Smooth muscle cell (in vitro differentiated cells): ENCODE data around the gene MRPS18A. TPM values are rescaled to one million over a fixed set of nuclear protein-coding genes. Genes with fewer than 3 reads are reported as not detected.

Experiments used
- DNase-seq: peaks from one replicate; lab custom pipeline; 2025; ENCODE audit not compliant: unreplicated experiment; lab: John Stamatoyannopoulos, UW
- H2AFZ ChIP-seq: fragments of 200-600 bp; sonication (generic); 2 replicates; pipeline ENCODE4 v1.6.0; 2016; ENCODE audit warnings: antibody characterized with exemption, low read depth, mild to moderate bottlenecking
- H3F3A ChIP-seq: fragments of 200-600 bp; sonication (generic); 2 replicates; pipeline ENCODE4 v1.6.0; 2017; ENCODE audit warnings: antibody characterized with exemption, low read depth
- H3K27ac ChIP-seq: fragments of 200-600 bp; sonication (generic); 2 replicates; pipeline ENCODE4 v1.5.1; 2016; ENCODE audit warnings: low read depth, mild to moderate bottlenecking
- H3K27me3 ChIP-seq: fragments of 200-600 bp; sonication (generic); 2 replicates; pipeline ENCODE4 v1.6.1; 2016; ENCODE audit warnings: low read depth, mild to moderate bottlenecking
- H3K36me3 ChIP-seq: fragments of 200-600 bp; sonication (generic); 2 replicates; pipeline ENCODE4 v1.5.1; 2016; ENCODE audit warnings: low read depth
- H3K4me1 ChIP-seq: fragments of 200-600 bp; sonication (generic); 2 replicates; pipeline ENCODE4 v1.5.1; 2016; ENCODE audit warnings: low read depth
- H3K4me2 ChIP-seq: fragments of 200-600 bp; sonication (generic); 2 replicates; pipeline ENCODE4 v1.6.0; 2016; ENCODE audit warnings: mild to moderate bottlenecking
- H3K4me3 ChIP-seq: fragments of 200-600 bp; sonication (generic); 2 replicates; pipeline ENCODE4 v1.5.1; 2016; ENCODE audit warnings: mild to moderate bottlenecking
- H3K79me2 ChIP-seq: fragments of 200-600 bp; sonication (generic); 2 replicates; pipeline ENCODE4 v1.6.0; 2016; ENCODE audit warnings: low read depth, mild to moderate bottlenecking
- H3K9ac ChIP-seq: fragments of 200-600 bp; sonication (generic); 2 replicates; pipeline ENCODE4 v1.6.0; 2016; ENCODE audit warnings: low read depth
- H3K9me3 ChIP-seq: fragments of 200-600 bp; sonication (generic); replicated peaks from 2 replicates; pipeline ENCODE4 v1.5.1; 2016; ENCODE audit warnings: low read depth
- H4K20me1 ChIP-seq: fragments of 200-600 bp; sonication (generic); 2 replicates; pipeline ENCODE4 v1.6.0; 2016; ENCODE audit warnings: low read depth
- CTCF ChIP-seq: fragments of 200-600 bp; sonication (generic); IDR thresholded peaks from 2 replicates; pipeline ENCODE4 v1.5.1; 2017; ENCODE audit warnings: borderline replicate concordance, mild to moderate bottlenecking, antibody characterized with exemption; ENCODE audit not compliant: insufficient read depth, poor library complexity, severe bottlenecking
- WGBS: methylation state at CpG from one replicate; pipeline ENCODE4 v1.1.7; 2016; ENCODE audit warnings: low lambda C conversion rate; 5-methylcytosine and 5-hydroxymethylcytosine counted together
- polyA plus RNA-seq: library from polyadenylated mRNA; unstranded; fragments of >200 nt; fragmentation: Nextera tagmentation; extraction: Ambion mirVana; gene quantifications from 2 replicates; pipeline ENCODE4 v1.2.1, GENCODE V29; 2016
- total RNA-seq: library from RNA; depleted of rRNA; stranded (reverse); fragments of >200 nt; gene quantifications from 2 replicates; pipeline ENCODE4 v1.2.3, GENCODE V29; 2014

Gene MRPS18A
- total and polyA plus RNA-seq, 2 experiments from 2014 or later, result 40.4 to 59.9 TPM

GRCh38 chr6:43677759-43678158 lies 9.8 kb downstream of the MRPS18A start:
- DNase-seq, result no peak
- Histone ChIP-seq H2AFZ (no peak overlapping the region), H3K4me2 (no peak overlapping the region), H3K36me3 (peaks cover 10% of the 10 kb centered on the region), H3K27me3 (no peaks in the 10 kb centered on the region), H3K27ac (no peak overlapping the region), H3K9me3 (no peaks in the 10 kb centered on the region), H3K79me2 (peaks cover 16% of the 10 kb centered on the region), H3K4me3 (no peak overlapping the region), H3F3A (no peaks in the 10 kb centered on the region), H4K20me1 (peaks cover 43% of the 10 kb centered on the region), H3K4me1 (no peaks in the 10 kb centered on the region), H3K9ac (no peak overlapping the region)
- no peak for TF ChIP-seq CTCF
- WGBS, result 95% methylated on average over 7 of the region's 7 CpGs

- no peaks in the 10 kb centered on the region for H3K27me3 ChIP-seq
- peaks cover 10% of the 10 kb centered on the region for H3K36me3 ChIP-seq
- no peaks in the 10 kb centered on the region for H3K4me1 ChIP-seq
- no peak overlapping the region for H3K4me2 ChIP-seq
- H2AFZ ChIP-seq, result no peak overlapping the region
- no peak overlapping the region for H3K4me3 ChIP-seq
- no peaks in the 10 kb centered on the region for H3K9me3 ChIP-seq
- no peak for DNase-seq
- no peak overlapping the region for H3K9ac ChIP-seq
- no peaks in the 10 kb centered on the region for H3F3A ChIP-seq
- 95% methylated on average over 7 of the region's 7 CpGs for WGBS
- no peak for TF ChIP-seq CTCF
- peaks cover 36% of the 10 kb centered on the region for H4K20me1 ChIP-seq
- peaks cover 11% of the 10 kb centered on the region for H3K79me2 ChIP-seq
- no peak overlapping the region for H3K27ac ChIP-seq
Observed at GRCh38 chr6:43676962-43677606, 10.5 kb downstream of the MRPS18A start.

- WGBS, result 98% methylated on average over 8 of the region's 8 CpGs
- H3K36me3 ChIP-seq, result peaks cover 10% of the 10 kb centered on the region
- no peak overlapping the region for H3K4me2 ChIP-seq
- peaks cover 14% of the 10 kb centered on the region for H4K20me1 ChIP-seq
- DNase-seq, result no peak
- H3K27ac ChIP-seq, result no peak overlapping the region
- H3K4me3 ChIP-seq, result no peak overlapping the region
- no peak overlapping the region for H3K9ac ChIP-seq
- TF ChIP-seq CTCF, result no peak
- H3K9me3 ChIP-seq, result no peaks in the 10 kb centered on the region
- no peaks in the 10 kb centered on the region for H3K27me3 ChIP-seq
- peaks cover 7% of the 10 kb centered on the region for H3F3A ChIP-seq
- H3K79me2 ChIP-seq, result no peaks in the 10 kb centered on the region
- peaks cover 4% of the 10 kb centered on the region for H3K4me1 ChIP-seq
- H2AFZ ChIP-seq, result no peak overlapping the region
Observed at GRCh38 chr6:43674921-43675320, 12.7 kb downstream of the MRPS18A start.

GRCh38 chr6:43674291-43674690 lies 13.3 kb downstream of the MRPS18A start:
- Histone ChIP-seq H3K36me3 (peaks cover 10% of the 10 kb centered on the region), H3K27me3 (no peaks in the 10 kb centered on the region), H3K79me2 (no peaks in the 10 kb centered on the region), H4K20me1 (peaks cover 8% of the 10 kb centered on the region), H3F3A (peaks cover 13% of the 10 kb centered on the region), H2AFZ (no peak overlapping the region), H3K27ac (no peak overlapping the region), H3K9ac (no peak overlapping the region), H3K9me3 (no peaks in the 10 kb centered on the region), H3K4me3 (no peak overlapping the region), H3K4me2 (no peak overlapping the region), H3K4me1 (peaks cover 10% of the 10 kb centered on the region)
- WGBS, result 98% methylated on average over 2 of the region's 2 CpGs
- no peak for TF ChIP-seq CTCF
- no peak for DNase-seq
